Right ventricle myocardium superior (tissue), 1 donor: Measurements from ENCODE around the gene ABHD12. TPM values are rescaled to one million over a fixed set of nuclear protein-coding genes. Genes with fewer than 3 reads are reported as not detected.
"Not testable (repeated sequence)": the region's sequence is repeated elsewhere in the genome, so short reads cannot be mapped to it uniquely, and the experiment has no call there.

Experiments used
- ATAC-seq: fragments of 200-7000 bp; cut with Tn5 transposase; one replicate; pipeline ENCODE4 v1.9.1; 2020; ENCODE audit warnings: mild to moderate bottlenecking; ENCODE audit not compliant: poor library complexity
- DNase-seq: peaks from one replicate; pipeline ENCODE4 v3.0.0-alpha.2; 2020
- intact Hi-C: fragments of 100-400 bp; cut with DNase I; formaldehyde crosslinking; loops from one replicate; pipeline ENCODE4 v1.11.2; 2022
- long read RNA-seq: library from polyadenylated mRNA; unstranded; transcript quantifications from one replicate; pipeline ENCODE4 v2.0.0, GENCODE V29; 2021
- total RNA-seq: library from RNA; stranded (reverse); fragmentation: NEBNext Ultra II Directional; extraction: Animal tissue kit (Norgen Biotek cat#: 25700); gene quantifications from one replicate; pipeline ENCODE4 v1.2.1, GENCODE V29; 2021
- donor health status: DM: no; HTN: yes; CAD: no; lungs with severe emphysema.

Gene ABHD12
- 21.1 TPM for total RNA-seq
- long read RNA-seq, transcript ABHD12-201 (13 exons, 2,117 nt): major isoform, 85 of 144 reads
- long read RNA-seq, transcript ABHD12-202 (13 exons, 1,725 nt): minor isoform, 7 of 144 reads
- long read RNA-seq, partial matches to known transcripts: 5 of 144 reads
- long read RNA-seq, other reads (novel, unspliced or antisense): 47 of 144 reads

GRCh38 chr20:25390538-25391528 lies at the start of gene ABHD12:
ABHD12 (minus strand) TSS chr20:25390835; CDS start chr20:25390703, 132 bp downstream.
- DNase-seq (peak; percentile 98), ATAC-seq (peak; percentile 99)
- intact Hi-C loops: no loop called here

- ATAC-seq: no peak
- no peak for DNase-seq
- intact Hi-C loops: no loop called here
Observed at GRCh38 chr20:25439328-25439727, 48.7 kb upstream of the ABHD12 start.

DNA sequence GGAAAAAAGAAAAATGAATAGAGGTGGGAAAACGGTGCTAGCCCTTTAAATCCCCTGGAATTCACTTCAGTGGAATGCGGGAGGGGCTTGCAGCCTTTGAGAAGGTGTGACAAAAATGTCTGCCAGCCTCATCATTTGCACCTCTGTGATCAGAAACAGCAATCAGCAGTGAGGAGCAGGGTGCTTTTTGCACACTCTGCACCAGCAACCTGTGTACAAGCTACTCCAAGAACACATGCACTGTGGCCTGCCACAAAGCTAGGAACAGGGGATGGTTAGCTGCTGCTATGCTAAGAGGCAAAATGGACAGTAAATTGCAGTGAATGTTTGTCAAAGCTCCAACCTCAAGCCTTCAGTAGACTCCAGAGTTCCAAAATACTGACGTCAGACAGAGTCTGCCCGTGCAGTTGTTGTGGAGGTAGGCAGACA lies 46.5 kb upstream of the ABHD12 start:
- no peak for DNase-seq
- intact Hi-C loops: no loop called here
- peak; percentile 78 for ATAC-seq

DNA sequence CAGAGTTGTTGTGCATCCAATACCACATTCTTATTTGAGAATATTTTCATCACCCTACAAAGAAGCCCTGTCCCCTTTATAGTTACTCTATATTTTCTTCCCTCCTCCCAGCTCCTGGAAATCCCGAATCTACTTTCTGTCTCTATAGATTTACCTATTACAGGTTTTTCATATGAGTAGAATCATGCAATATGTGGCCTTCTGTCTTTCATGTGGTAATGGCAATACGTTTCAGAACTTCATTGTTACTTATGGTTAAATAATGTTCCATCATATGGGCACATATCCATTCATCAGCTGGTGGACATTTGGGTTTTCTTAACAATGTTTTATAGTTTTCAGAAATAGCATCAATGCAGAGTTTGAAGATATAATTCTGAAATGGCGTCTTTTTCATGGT lies 33.9 kb upstream of the ABHD12 start:
- DNase-seq (no peak), ATAC-seq (no peak)
- intact Hi-C loops: no loop called here

GRCh38 chr20:25422032-25422431 lies 31.4 kb upstream of the ABHD12 start:
- intact Hi-C loops: no loop called here
- DNase-seq (no peak), ATAC-seq (no peak)

DNA sequence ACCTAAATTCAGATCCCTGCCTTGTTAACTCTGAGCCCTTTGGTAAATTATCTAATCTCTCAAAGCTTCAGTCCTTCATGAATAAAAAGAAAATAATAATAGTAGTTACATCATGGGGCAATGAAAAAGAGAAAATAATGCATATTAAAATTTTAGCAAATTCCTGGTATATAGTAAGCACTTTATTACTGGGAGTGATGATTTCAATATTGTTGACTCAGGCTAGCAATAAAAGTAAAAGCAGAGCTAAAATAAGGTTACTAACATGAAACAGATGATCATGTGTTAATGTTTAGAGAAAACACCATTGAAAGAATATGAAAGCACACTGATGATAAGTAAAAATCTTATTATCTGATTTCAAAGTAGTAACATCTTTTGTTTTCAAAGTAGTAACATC lies 30.5 kb upstream of the ABHD12 start:
- ATAC-seq: no peak
- no peak for DNase-seq
- intact Hi-C loops: no loop called here

- ATAC-seq (no peak), DNase-seq (no peak)
- intact Hi-C loops: no loop called here
Observed at GRCh38 chr20:25418776-25419175, 28.1 kb upstream of the ABHD12 start.

GRCh38 chr20:25408890-25409289 lies 18.3 kb upstream of the ABHD12 start:
- intact Hi-C loops: no loop called here
- ATAC-seq (no peak), DNase-seq (no peak)

DNA sequence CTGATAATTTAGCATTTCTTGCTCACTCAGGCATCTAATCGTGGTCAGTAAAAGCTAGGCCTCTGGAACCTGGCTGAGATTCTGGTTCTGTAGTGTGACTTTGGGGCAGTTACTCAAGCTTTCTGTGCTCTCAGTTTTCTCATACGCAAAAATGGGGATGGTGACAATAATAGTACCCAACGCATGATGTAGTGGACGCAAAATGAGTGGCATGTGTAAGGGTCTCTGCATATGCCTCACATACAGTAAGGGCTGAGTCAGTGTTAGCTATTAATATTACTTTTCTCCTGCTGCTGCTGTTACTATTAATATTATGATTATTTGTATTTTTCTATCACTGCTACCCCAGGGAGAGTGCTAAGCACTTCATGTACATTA lies 17.5 kb upstream of the ABHD12 start:
- no peak for ATAC-seq
- DNase-seq: no peak
- intact Hi-C loops: no loop called here

DNA sequence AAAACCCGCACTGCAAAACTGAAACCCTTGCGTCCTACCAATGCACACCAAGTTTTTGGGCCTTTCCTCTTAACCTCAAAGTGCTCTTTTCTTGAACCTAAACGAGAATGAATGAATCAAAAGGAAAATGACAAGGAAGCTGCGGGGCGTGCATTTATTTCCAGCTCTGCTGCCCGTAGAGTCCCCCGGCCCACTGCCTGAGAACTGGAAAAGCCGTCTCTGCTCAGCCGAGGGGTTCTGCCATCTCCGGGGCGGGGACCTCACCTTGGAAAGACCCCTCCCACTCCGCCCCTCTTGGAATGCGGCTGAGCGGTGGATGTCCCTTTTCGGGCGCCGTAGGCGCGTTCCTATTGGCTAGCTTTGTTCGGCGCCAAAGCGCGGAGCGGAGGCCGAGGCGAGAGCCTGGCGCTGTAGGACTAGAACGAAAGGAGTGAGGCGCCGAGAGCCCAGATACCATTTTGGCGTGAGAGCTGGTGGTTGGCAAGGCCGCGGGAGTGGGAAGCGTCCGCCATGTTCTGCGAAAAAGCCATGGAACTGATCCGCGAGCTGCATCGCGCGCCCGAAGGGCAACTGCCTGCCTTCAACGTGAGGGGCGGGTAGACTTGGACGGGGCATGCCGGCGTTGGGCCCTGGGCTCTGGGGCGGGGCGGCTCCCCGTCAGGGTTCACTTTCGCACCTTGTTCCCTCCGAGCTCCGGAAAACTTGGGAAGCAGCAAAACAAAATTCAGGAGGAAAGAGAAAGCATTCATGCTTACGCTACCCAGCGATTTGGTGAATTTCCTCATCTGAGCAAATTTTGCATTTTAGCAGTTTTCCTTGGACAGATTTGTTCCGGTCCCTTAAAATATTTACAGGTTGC lies 16.9 kb upstream of the ABHD12 start, which contains the start of gene GINS1:
TSS of gene GINS1 (plus strand) at position 363 of the 859 bp plus-strand sequence. CDS start at position 511, 148 bp downstream.
- intact Hi-C loops: no loop called here
- peak; percentile 98 for ATAC-seq
- peak; percentile 90 for DNase-seq

- intact Hi-C loops: no loop called here
Observed at GRCh38 chr20:25402583-25402982, 11.9 kb upstream of the ABHD12 start.

DNA sequence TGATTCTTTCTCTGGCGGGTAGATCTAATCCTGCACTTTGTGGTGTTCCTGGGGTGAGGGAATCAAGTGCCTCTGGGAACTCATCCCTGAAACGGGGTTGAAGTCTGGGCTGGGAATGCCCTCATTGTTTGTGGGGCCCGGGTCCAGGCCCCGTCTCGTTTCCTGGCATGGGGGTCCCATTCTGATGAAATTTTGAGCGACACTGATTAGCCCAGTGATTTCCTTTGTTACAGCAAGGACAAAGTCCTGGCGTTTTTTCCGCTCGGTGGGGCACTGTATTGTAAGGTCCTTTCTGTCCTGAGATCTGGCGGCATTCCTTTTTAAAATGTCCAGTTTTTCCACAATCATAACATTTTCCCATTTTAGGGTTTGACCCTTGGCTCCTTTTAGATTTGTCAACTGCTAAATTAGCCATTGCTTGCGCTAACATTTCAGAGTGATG lies 9.7 kb upstream of the ABHD12 start:
- intact Hi-C loops, DNase-seq, ATAC-seq: not testable (repeated sequence)

More at GRCh38 chr20:25402583-25402982, 11.9 kb upstream of the ABHD12 start:
- no peak for ATAC-seq
- no peak for DNase-seq

DNA sequence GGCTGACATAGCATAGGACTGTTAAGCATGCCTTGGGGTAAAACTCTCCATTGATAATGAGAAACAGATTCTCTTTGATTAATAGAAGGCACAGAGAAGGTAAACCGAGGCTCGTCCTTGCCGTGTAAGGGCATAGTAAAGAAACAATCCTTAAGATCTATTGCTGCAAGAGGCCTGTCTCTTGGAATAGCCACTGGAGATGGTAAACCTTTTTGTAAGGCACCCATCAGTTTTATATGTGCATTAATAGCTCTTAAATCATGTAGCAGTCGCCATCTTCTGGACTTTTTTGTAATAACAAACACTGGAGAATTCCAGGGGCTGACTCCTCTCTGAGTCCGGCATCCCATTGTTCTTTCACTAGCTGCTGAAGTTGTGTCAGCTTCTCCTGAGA lies 8.4 kb upstream of the ABHD12 start:
- DNase-seq (no peak), ATAC-seq (peak; percentile 90)
- intact Hi-C loops: loop anchor here (5.0 kb wide), 3 partner anchors 102 to 337 kb away; no protein-coding TSS in a partner anchor

- ATAC-seq (peak; percentile 27), DNase-seq (no peak)
- intact Hi-C loops: loop anchor here (5.0 kb wide), 3 partner anchors 101 to 336 kb away; no protein-coding TSS in a partner anchor
Observed at GRCh38 chr20:25398376-25399036, 7.9 kb upstream of the ABHD12 start.

DNA sequence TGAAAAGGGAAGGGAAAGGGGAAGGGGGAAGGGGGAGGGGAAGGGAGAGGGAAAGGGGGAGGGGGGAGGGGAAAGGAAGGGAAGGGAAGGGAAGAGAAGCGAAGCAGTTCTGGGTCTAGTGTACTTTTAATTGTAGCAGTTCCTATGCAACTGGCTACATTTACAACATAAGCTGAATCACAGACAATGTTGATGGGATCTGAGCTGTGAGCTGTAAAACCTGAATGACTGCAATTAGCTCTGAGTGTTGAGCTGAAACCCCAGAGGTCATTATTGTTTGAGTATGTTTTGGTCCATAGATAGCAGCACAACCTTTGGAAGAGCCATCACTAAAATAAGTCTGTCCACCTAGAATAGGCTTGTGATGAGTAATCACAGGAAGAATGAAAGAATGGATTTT lies 7.2 kb upstream of the ABHD12 start:
- DNase-seq (no peak), ATAC-seq (no peak)
- intact Hi-C loops: loop anchor here (5.0 kb wide), 3 partner anchors 101 to 336 kb away; no protein-coding TSS in a partner anchor

- DNase-seq (no peak), ATAC-seq (no peak)
- intact Hi-C loops: loop anchor here (5.0 kb wide), 3 partner anchors 100 to 335 kb away; no protein-coding TSS in a partner anchor
Observed at GRCh38 chr20:25397096-25397495, 6.5 kb upstream of the ABHD12 start.

GRCh38 chr20:25394996-25395395 lies 4.4 kb upstream of the ABHD12 start:
- ATAC-seq (no peak), DNase-seq (no peak)
- intact Hi-C loops: loop anchor here (5.0 kb wide), 3 partner anchors 98 to 333 kb away; no protein-coding TSS in a partner anchor

DNA sequence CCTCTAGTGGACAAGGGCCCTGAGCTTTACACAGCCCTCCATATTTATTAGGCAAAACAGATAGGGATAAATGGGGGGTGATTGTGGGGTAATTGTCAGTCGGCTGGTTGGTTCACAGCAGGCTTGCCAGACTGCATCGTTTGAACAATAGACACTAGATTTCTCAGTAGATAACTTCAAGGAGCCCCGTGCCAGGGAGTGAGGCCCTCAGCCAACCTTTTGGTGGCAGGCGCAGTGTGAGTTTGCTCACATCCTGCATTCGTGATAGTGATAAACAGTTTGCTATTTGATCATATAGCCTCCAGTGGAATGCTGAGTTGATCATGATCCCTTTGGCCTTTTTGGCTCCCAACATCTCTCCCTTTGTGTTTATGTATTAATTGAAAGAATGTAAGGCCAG lies 3.6 kb upstream of the ABHD12 start:
- intact Hi-C loops: no loop called here
- ATAC-seq: no peak
- DNase-seq: no peak
